AG09309 (cell line): ENCODE results near the gene AFF3.

Experiments used
- DNase-seq: peaks from one replicate; pipeline ENCODE4 v3.0.0-alpha.2; 2010; ENCODE audit warnings: low read depth
- H3K4me3 ChIP-seq: 2 replicates; pipeline ENCODE4 v1.5.1; 2011; ENCODE audit warnings: mild to moderate bottlenecking, low read depth, low read length, moderate library complexity; ENCODE audit not compliant: control insufficient read depth
- TF ChIP-seq, protein P1 (sequence below): IDR thresholded peaks from 2 replicates; pipeline ENCODE4 v1.5.1; 2011; ENCODE audit warnings: mild to moderate bottlenecking, low read depth, low read length, inconsistent platforms; ENCODE audit not compliant: insufficient read depth, control insufficient read depth; ENCODE audit errors: missing control alignments

Gene AFF3, protein sequence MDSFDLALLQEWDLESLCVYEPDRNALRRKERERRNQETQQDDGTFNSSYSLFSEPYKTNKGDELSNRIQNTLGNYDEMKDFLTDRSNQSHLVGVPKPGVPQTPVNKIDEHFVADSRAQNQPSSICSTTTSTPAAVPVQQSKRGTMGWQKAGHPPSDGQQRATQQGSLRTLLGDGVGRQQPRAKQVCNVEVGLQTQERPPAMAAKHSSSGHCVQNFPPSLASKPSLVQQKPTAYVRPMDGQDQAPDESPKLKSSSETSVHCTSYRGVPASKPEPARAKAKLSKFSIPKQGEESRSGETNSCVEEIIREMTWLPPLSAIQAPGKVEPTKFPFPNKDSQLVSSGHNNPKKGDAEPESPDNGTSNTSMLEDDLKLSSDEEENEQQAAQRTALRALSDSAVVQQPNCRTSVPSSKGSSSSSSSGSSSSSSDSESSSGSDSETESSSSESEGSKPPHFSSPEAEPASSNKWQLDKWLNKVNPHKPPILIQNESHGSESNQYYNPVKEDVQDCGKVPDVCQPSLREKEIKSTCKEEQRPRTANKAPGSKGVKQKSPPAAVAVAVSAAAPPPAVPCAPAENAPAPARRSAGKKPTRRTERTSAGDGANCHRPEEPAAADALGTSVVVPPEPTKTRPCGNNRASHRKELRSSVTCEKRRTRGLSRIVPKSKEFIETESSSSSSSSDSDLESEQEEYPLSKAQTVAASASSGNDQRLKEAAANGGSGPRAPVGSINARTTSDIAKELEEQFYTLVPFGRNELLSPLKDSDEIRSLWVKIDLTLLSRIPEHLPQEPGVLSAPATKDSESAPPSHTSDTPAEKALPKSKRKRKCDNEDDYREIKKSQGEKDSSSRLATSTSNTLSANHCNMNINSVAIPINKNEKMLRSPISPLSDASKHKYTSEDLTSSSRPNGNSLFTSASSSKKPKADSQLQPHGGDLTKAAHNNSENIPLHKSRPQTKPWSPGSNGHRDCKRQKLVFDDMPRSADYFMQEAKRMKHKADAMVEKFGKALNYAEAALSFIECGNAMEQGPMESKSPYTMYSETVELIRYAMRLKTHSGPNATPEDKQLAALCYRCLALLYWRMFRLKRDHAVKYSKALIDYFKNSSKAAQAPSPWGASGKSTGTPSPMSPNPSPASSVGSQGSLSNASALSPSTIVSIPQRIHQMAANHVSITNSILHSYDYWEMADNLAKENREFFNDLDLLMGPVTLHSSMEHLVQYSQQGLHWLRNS (N-terminal part only)

DNA sequence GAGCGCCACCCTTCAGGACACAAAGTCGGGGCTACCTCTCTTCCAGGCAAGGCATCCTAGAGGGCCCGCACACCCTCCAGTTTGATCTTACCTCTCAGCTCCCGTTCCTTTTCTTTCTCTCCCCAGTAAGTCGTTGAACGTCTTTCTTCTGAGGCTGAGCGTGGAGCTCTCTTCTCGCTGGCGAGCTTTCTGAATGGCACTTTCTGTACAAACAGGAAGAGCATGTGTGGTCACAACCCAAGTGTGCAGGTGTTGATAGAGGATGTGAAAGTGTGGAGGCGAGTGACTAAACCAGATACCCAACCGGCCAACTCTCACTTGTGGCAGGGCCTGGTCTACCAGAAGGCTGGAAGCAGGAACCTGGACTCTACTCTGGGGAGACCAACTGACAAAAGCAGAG is at the start of gene AFF3:
Gene AFF3 (minus strand): TSS at position 198 of the 400 bp plus-strand sequence. CDS start 38,136 bp downstream, outside the sequence.
- no peak within 1 kb of the TSS for H3K4me3 ChIP-seq
- TF ChIP-seq, protein P1, sequence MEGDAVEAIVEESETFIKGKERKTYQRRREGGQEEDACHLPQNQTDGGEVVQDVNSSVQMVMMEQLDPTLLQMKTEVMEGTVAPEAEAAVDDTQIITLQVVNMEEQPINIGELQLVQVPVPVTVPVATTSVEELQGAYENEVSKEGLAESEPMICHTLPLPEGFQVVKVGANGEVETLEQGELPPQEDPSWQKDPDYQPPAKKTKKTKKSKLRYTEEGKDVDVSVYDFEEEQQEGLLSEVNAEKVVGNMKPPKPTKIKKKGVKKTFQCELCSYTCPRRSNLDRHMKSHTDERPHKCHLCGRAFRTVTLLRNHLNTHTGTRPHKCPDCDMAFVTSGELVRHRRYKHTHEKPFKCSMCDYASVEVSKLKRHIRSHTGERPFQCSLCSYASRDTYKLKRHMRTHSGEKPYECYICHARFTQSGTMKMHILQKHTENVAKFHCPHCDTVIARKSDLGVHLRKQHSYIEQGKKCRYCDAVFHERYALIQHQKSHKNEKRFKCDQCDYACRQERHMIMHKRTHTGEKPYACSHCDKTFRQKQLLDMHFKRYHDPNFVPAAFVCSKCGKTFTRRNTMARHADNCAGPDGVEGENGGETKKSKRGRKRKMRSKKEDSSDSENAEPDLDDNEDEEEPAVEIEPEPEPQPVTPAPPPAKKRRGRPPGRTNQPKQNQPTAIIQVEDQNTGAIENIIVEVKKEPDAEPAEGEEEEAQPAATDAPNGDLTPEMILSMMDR = no peak
- no peak for DNase-seq

DNA sequence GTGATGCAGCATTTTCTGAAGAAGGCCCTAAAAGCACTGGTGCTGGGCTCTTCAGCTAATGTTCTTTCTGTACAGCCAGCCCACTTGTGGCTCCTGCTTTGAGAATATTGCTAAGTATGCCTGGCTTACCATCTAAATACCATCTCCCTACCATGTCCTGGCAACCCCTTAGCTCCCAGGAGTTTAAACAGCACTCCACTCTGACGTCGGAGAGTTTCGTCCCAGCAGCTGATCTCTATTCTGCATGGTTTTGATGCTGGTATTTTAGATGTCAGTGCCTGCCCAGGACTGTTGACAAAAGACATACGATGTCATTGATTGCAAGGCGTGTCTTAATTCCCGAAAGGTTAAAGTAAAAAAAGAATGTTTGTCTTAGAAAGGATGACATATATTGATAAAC is 47.0 kb upstream of the AFF3 start:
- DNase-seq = no peak
- H3K4me3 ChIP-seq = no peak overlapping the region
- TF ChIP-seq, protein P1 = no peak

- DNase-seq = no peak
- H3K4me3 ChIP-seq = no peak overlapping the region
- TF ChIP-seq, protein P1 = no peak
These were observed 45.9 kb upstream of the AFF3 start for GRCh38 chr2:100188326-100188725.

- TF ChIP-seq, protein P1 = no peak
- DNase-seq = no peak
- no peak overlapping the region for H3K4me3 ChIP-seq
These were observed 43.7 kb upstream of the AFF3 start for GRCh38 chr2:100186126-100186525.

GRCh38 chr2:100185516-100185915 is 43.1 kb upstream of the AFF3 start:
- H3K4me3 ChIP-seq = no peak overlapping the region
- TF ChIP-seq, protein P1 = no peak
- DNase-seq = no peak

GRCh38 chr2:100185105-100185504 is 42.7 kb upstream of the AFF3 start:
- TF ChIP-seq, protein P1 = no peak
- H3K4me3 ChIP-seq = no peak overlapping the region
- no peak for DNase-seq
